ENCODE results near the gene CNP.

Gene CNP

GRCh38 chr17:41918314-41919164, 48.1 kb upstream of the CNP start, which contains the start of gene ACLY:
ACLY (minus strand) TSS chr17:41918951; CDS start chr17:41913873, 5,078 bp downstream.
- DNase-seq (peak; percentile 99), ATAC-seq (ENCODE audit: insufficient read depth, low read depth) (peak; percentile 93)
- Histone ChIP-seq H3K9me3 (ENCODE audit: insufficient read depth, low read length, severe bottlenecking) (no peaks in the 10 kb centered on the region), H3K27ac (ENCODE audit: low read length) (peak within 1 kb of the TSS; percentile 89), H2AFZ (ENCODE audit: low read depth, low read length) (peak within 1 kb of the TSS; percentile 92), H4K20me1 (ENCODE audit: insufficient read depth, low read length) (peaks cover 45% of the 10 kb centered on the region), H3K79me2 (ENCODE audit: insufficient read depth, low read length) (peaks cover 55% of the 10 kb centered on the region), H3K4me3 (ENCODE audit: low read depth in 1 of 2, low read length in 2 of 2) (peak within 1 kb of the TSS; percentile 91 to 96), H3K4me2 (ENCODE audit: insufficient read depth, low read length) (peak within 1 kb of the TSS; percentile 87), H3K9ac (ENCODE audit: low read depth, low read length) (peak within 1 kb of the TSS; percentile 92), H3K4me1 (ENCODE audit: insufficient read depth, low read length) (peaks cover 34% of the 10 kb centered on the region), H3K27me3 (ENCODE audit: insufficient read depth, low read length, poor library complexity) (no peaks in the 10 kb centered on the region), H3K36me3 (ENCODE audit: insufficient read depth, low read length) (peaks cover 29% of the 10 kb centered on the region)
- TF ChIP-seq EZH2 (IDR thresholded peaks at IDR 0.05; ENCODE audit: borderline replicate concordance, low read depth, low read length, severe bottlenecking) (no peak), CTCF (IDR thresholded peaks at IDR 0.05; ENCODE audit: borderline replicate concordance, extremely low read depth, low read length, poor library complexity, severe bottlenecking) (no peak)

GRCh38 chr17:41919165-41919817, 47.3 kb upstream of the CNP start:
- Histone ChIP-seq H3K36me3 (ENCODE audit: insufficient read depth, low read length) (peaks cover 22% of the 10 kb centered on the region), H3K4me1 (ENCODE audit: insufficient read depth, low read length) (peaks cover 34% of the 10 kb centered on the region), H3K27ac (ENCODE audit: low read length) (peak overlapping the region; percentile 87), H4K20me1 (ENCODE audit: insufficient read depth, low read length) (peaks cover 38% of the 10 kb centered on the region), H2AFZ (ENCODE audit: low read depth, low read length) (peak overlapping the region; percentile 87), H3K27me3 (ENCODE audit: insufficient read depth, low read length, poor library complexity) (no peaks in the 10 kb centered on the region), H3K4me2 (ENCODE audit: insufficient read depth, low read length) (peak overlapping the region; percentile 87), H3K4me3 (ENCODE audit: low read depth in 1 of 2, low read length in 2 of 2) (peak overlapping the region; percentile 91 to 96; a peak in 2 of 4 replicates), H3K79me2 (ENCODE audit: insufficient read depth, low read length) (peaks cover 47% of the 10 kb centered on the region), H3K9me3 (ENCODE audit: insufficient read depth, low read length, severe bottlenecking) (no peaks in the 10 kb centered on the region), H3K9ac (ENCODE audit: low read depth, low read length) (peak overlapping the region; percentile 92)
- ATAC-seq (ENCODE audit: insufficient read depth, low read depth) (peak; percentile 23), DNase-seq (no peak)
- no peak for TF ChIP-seq CTCF (IDR thresholded peaks at IDR 0.05; ENCODE audit: borderline replicate concordance, extremely low read depth, low read length, poor library complexity, severe bottlenecking)
- TF ChIP-seq EZH2 (IDR thresholded peaks at IDR 0.05; ENCODE audit: borderline replicate concordance, low read depth, low read length, severe bottlenecking) = no peak

GRCh38 chr17:41919840-41920579, 46.6 kb upstream of the CNP start:
- peaks cover 19% of the 10 kb centered on the region for H3K36me3 ChIP-seq (ENCODE audit: insufficient read depth, low read length)
- TF ChIP-seq CTCF (IDR thresholded peaks at IDR 0.05; ENCODE audit: borderline replicate concordance, extremely low read depth, low read length, poor library complexity, severe bottlenecking) = no peak
- no peak for TF ChIP-seq EZH2 (IDR thresholded peaks at IDR 0.05; ENCODE audit: borderline replicate concordance, low read depth, low read length, severe bottlenecking)
- H3K4me3 ChIP-seq (ENCODE audit: low read depth in 1 of 2, low read length in 2 of 2) = no peak overlapping the region; a peak in 1 of 4 replicates
- peaks cover 30% of the 10 kb centered on the region for H4K20me1 ChIP-seq (ENCODE audit: insufficient read depth, low read length)
- peaks cover 34% of the 10 kb centered on the region for H3K4me1 ChIP-seq (ENCODE audit: insufficient read depth, low read length)
- 0 out of 2 replicates have a peak overlapping the region, but pooled peaks have one; percentile 92 for H3K9ac ChIP-seq (ENCODE audit: low read depth, low read length)
- peaks cover 40% of the 10 kb centered on the region for H3K79me2 ChIP-seq (ENCODE audit: insufficient read depth, low read length)
- H3K4me2 ChIP-seq (ENCODE audit: insufficient read depth, low read length) = peak overlapping the region; percentile 87
- peak overlapping the region; percentile 87; the same call in 1 of the 2 replicates for H3K27ac ChIP-seq (ENCODE audit: low read length)
- H3K9me3 ChIP-seq (ENCODE audit: insufficient read depth, low read length, severe bottlenecking) = no peaks in the 10 kb centered on the region
- no peak for DNase-seq
- ATAC-seq (ENCODE audit: insufficient read depth, low read depth) = no peak
- no peaks in the 10 kb centered on the region for H3K27me3 ChIP-seq (ENCODE audit: insufficient read depth, low read length, poor library complexity)
- no peak overlapping the region for H2AFZ ChIP-seq (ENCODE audit: low read depth, low read length)

Measured in DND-41 (cell line).